T-helper 2 cell treated with Interferon-gamma antibody and Interleukin-4, amounts not matched to agents 5 μg/mL and 100 μg/mL, for 36 hours (primary cell): ENCODE results near the gene B3GALT2.
"Not testable (repeated sequence)": the region's sequence is repeated elsewhere in the genome, so short reads cannot be mapped to it uniquely, and the experiment has no call there.

Source experiments
- DNase-seq: peaks from one replicate; pipeline ENCODE4 v3.0.0; 2021; ENCODE audit warnings: low spot score
- H3K27ac Mint-ChIP-seq: one replicate; pipeline ENCODE4 v1.8.0; 2021; ENCODE audit warnings: mild to moderate bottlenecking, mixed read lengths
- H3K27me3 Mint-ChIP-seq: one replicate; pipeline ENCODE4 v1.8.0; 2021; ENCODE audit warnings: low read depth, mixed read lengths
- H3K36me3 Mint-ChIP-seq: one replicate; pipeline ENCODE4 v1.8.0; 2021; ENCODE audit warnings: low read depth, mixed read lengths
- H3K4me1 Mint-ChIP-seq: one replicate; pipeline ENCODE4 v1.8.0; 2021; ENCODE audit warnings: low read depth, mixed read lengths
- H3K4me3 Mint-ChIP-seq: one replicate; pipeline ENCODE4 v1.8.0; 2022; ENCODE audit warnings: mild to moderate bottlenecking, moderate library complexity, mixed read lengths
- H3K9me3 Mint-ChIP-seq: one replicate; pipeline ENCODE4 v1.8.0; 2021; ENCODE audit warnings: mixed read lengths

B3GALT2 gene

DNA sequence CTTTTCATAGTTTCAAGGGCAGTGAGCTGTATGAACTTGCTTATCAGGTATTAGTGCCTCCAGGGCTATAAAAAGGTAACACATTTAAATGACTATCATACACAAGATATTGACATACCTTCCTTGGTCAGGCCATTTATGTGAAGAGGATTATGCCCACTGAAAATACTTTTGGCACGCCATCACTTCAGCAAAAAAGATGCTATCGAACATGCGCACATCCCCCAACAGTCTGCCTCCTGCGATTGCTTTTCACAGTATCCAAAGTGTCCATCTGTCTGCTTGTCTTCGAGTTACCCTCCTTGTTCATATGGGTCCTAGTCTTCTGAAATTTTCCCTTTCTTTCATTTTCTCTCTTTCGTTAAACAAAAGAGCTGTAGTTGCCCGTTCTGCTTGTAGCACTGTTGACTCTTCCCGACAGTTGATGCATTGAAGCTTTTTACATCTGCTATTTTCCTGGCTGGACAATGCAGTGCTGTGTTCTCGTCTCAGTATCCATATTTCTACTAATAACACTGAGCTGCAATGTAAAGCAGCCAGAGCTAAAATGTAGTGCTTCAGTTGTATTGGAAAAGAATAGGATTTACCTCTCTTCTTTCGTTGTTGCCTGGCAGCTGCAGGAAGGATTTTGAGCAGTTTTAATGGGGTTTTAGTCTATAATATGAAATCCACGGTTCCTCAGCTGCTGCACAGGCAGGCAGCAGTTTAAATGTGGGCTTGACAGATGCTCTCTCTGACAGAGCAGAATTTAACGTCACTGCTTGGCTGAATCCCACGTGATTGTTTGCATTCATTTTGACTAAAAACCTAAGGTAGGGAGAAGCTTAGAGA is at the start of gene B3GALT2:
Gene B3GALT2, minus strand, starts transcription at position 713 of the 831 bp plus-strand sequence. CDS start 5,051 bp downstream, outside the sequence.
- Mint-ChIP-seq H3K27ac (no peak within 1 kb of the TSS), H3K36me3 (peaks cover 7% of the 10 kb centered on the region), H3K9me3 (no peaks in the 10 kb centered on the region), H3K4me3 (peak within 1 kb of the TSS; percentile 42), H3K4me1 (peaks cover 33% of the 10 kb centered on the region), H3K27me3 (no peaks in the 10 kb centered on the region)
- DNase-seq = no peak

GRCh38 chr1:193234530-193234929 is 48.1 kb upstream of the B3GALT2 start:
- Mint-ChIP-seq H3K9me3 (no peaks in the 10 kb centered on the region), H3K4me3 (no peak overlapping the region), H3K4me1 (no peaks in the 10 kb centered on the region), H3K27me3 (no peaks in the 10 kb centered on the region), H3K27ac (no peak overlapping the region), H3K36me3 (peaks cover 32% of the 10 kb centered on the region)
- no peak for DNase-seq

- DNase-seq, H3K9me3 Mint-ChIP-seq, H3K4me3 Mint-ChIP-seq, H3K27ac Mint-ChIP-seq, H3K27me3 Mint-ChIP-seq, H3K4me1 Mint-ChIP-seq: not testable (repeated sequence)
- peaks cover 25% of the 10 kb centered on the region for H3K36me3 Mint-ChIP-seq
Measured at GRCh38 chr1:193231146-193231545, 44.7 kb upstream of the B3GALT2 start.

GRCh38 chr1:193229136-193229535 is 42.7 kb upstream of the B3GALT2 start:
- Mint-ChIP-seq H3K9me3 (peaks cover 5% of the 10 kb centered on the region), H3K4me3 (no peak overlapping the region), H3K27me3 (no peaks in the 10 kb centered on the region), H3K27ac (no peak overlapping the region), H3K4me1 (peaks cover 12% of the 10 kb centered on the region), H3K36me3 (peaks cover 31% of the 10 kb centered on the region)
- no peak for DNase-seq

DNA sequence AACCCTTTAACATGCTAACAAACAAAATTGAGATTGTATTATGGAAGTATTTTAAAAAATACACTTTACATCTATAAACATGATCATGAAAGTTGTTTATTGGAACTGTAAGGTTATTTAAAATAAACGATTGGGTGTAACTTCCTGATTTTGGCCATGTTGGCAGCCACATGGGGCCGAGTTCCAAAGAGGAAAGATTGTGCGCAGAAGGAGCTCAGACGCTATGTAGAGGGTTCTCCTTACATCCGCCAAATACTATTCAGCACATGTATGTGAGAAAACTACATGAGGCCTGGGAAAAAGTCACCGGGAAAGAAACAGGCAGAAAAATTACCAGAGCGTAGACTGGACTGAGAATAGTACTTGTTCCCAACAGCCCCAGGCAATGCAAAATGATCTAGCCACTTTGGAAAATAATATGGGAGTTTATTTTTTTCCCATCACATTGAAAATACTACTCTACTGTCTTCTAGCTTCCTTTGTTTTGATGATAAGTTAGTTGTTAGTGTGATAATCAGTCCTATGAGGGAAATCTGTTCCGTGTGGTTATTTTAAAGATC is 35.7 kb upstream of the B3GALT2 start:
- Mint-ChIP-seq H3K4me1 (peaks cover 14% of the 10 kb centered on the region), H3K9me3 (peaks cover 8% of the 10 kb centered on the region), H3K36me3 (peaks cover 50% of the 10 kb centered on the region), H3K4me3 (no peak overlapping the region), H3K27ac (no peak overlapping the region), H3K27me3 (no peaks in the 10 kb centered on the region)
- no peak for DNase-seq

DNA sequence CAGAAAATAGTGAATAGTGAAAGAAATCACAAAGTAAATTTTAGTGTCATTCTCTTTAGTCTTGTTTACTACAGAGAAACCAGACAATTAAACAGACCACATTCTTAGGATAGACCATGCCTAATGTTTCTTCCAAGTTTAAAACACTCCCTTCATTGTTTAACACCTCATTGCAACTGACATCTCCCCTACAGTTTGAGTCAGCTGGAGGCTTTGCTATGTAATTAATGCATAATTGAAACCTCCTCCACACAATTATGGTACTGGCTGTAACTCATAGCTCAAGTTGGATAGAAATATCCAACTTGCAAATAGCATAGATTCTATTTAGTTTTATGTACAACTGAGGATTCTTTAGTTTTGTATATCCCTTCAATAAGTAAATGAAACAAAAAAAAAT is 35.2 kb upstream of the B3GALT2 start:
- H3K27me3 Mint-ChIP-seq = no peaks in the 10 kb centered on the region
- H3K36me3 Mint-ChIP-seq = peaks cover 51% of the 10 kb centered on the region
- no peak for DNase-seq
- peaks cover 12% of the 10 kb centered on the region for H3K4me1 Mint-ChIP-seq
- H3K27ac Mint-ChIP-seq = no peak overlapping the region
- H3K9me3 Mint-ChIP-seq = peaks cover 8% of the 10 kb centered on the region
- no peak overlapping the region for H3K4me3 Mint-ChIP-seq

- Mint-ChIP-seq H3K4me1 (peaks cover 2% of the 10 kb centered on the region), H3K27me3 (no peaks in the 10 kb centered on the region), H3K9me3 (peaks cover 3% of the 10 kb centered on the region), H3K27ac (no peak overlapping the region), H3K4me3 (no peak overlapping the region), H3K36me3 (peaks cover 45% of the 10 kb centered on the region)
- DNase-seq = no peak
Measured at GRCh38 chr1:193219391-193219790, 33.0 kb upstream of the B3GALT2 start.

DNA sequence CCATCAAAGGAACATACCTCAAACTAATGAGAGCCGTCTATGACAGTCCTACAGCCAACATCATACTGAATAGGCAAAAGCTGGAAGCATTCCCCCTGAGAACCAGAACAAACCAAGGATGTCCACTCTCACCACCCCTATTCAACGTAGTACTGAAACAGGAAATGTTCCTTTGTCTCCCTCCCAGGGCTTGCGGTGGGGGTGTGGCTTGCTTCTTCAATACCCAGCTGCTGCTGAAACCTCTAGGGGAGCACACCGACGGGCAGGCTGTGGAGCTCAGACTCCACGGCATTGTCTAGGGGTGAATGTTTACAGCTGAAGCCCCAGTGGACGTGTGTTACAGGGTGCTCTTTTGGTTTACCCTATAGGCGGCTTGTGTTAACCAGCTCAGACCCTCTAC is 30.5 kb upstream of the B3GALT2 start:
- Mint-ChIP-seq H3K27me3 (no peaks in the 10 kb centered on the region), H3K27ac (no peak overlapping the region), H3K36me3 (peaks cover 55% of the 10 kb centered on the region), H3K4me3 (no peak overlapping the region), H3K4me1 (peaks cover 4% of the 10 kb centered on the region), H3K9me3 (no peaks in the 10 kb centered on the region)
- DNase-seq = no peak

GRCh38 chr1:193213998-193214397 is 27.6 kb upstream of the B3GALT2 start:
- Mint-ChIP-seq H3K4me1 (peaks cover 14% of the 10 kb centered on the region), H3K27ac (no peak overlapping the region), H3K36me3 (peaks cover 63% of the 10 kb centered on the region), H3K9me3 (no peaks in the 10 kb centered on the region), H3K4me3 (no peak overlapping the region), H3K27me3 (no peaks in the 10 kb centered on the region)
- no peak for DNase-seq

DNA sequence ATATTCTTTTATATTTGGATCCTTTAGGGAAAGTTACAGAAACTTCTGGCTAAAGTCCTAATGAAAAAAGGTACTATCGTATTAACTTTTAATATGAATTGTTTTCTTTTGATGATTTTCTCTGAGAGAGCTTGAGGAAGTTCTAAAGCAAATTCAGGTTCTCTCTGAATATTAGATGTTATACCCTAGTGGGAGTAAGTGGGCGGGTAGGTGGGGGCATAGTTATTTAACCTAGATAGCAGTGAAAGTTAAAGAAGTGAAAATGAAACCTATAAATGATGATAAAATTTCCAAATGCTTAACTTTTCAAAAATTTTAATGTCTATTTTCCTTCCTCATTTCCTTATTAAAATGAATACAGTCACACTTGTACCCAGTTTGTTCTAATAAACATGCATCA is 26.2 kb upstream of the B3GALT2 start:
- Mint-ChIP-seq H3K27me3 (no peaks in the 10 kb centered on the region), H3K4me1 (peaks cover 14% of the 10 kb centered on the region), H3K36me3 (peaks cover 65% of the 10 kb centered on the region), H3K4me3 (no peak overlapping the region), H3K9me3 (peaks cover 11% of the 10 kb centered on the region), H3K27ac (no peak overlapping the region)
- no peak for DNase-seq

DNA sequence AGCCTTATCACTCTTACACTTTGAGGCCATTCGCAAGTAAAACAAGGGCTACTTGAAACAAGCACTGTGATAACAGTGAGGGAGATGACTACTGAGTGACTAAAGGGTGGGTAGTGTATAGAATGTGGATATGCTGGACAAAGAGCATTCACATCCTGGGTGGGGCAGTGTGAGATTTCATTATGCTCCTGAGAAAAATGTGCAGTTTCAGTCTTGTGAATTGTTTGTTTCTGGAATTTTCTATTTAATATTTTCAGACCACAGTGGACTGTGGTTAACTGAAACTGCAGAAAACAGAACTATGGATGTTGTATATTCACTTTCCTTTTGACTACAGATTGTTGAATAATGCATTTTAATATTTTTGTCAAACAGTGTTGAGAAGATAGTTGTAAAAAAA is 25.1 kb upstream of the B3GALT2 start:
- H3K36me3 Mint-ChIP-seq = peaks cover 69% of the 10 kb centered on the region
- H3K4me1 Mint-ChIP-seq = peaks cover 14% of the 10 kb centered on the region
- no peaks in the 10 kb centered on the region for H3K27me3 Mint-ChIP-seq
- H3K9me3 Mint-ChIP-seq = peaks cover 22% of the 10 kb centered on the region
- H3K27ac Mint-ChIP-seq = no peak overlapping the region
- DNase-seq = no peak
- no peak overlapping the region for H3K4me3 Mint-ChIP-seq

- Mint-ChIP-seq H3K4me3 (no peak overlapping the region), H3K36me3 (peaks cover 69% of the 10 kb centered on the region), H3K4me1 (peaks cover 14% of the 10 kb centered on the region), H3K27ac (no peak overlapping the region), H3K9me3 (peaks cover 27% of the 10 kb centered on the region), H3K27me3 (no peaks in the 10 kb centered on the region)
- DNase-seq = no peak
Measured at GRCh38 chr1:193210996-193211395, 24.6 kb upstream of the B3GALT2 start.

- Mint-ChIP-seq H3K4me1 (peaks cover 2% of the 10 kb centered on the region), H3K36me3 (peaks cover 30% of the 10 kb centered on the region), H3K27me3 (no peaks in the 10 kb centered on the region), H3K9me3 (peaks cover 8% of the 10 kb centered on the region), H3K4me3 (no peak overlapping the region), H3K27ac (no peak overlapping the region)
- DNase-seq = no peak
Measured at GRCh38 chr1:193201021-193201420, 14.6 kb upstream of the B3GALT2 start.

GRCh38 chr1:193199940-193200339 is 13.5 kb upstream of the B3GALT2 start:
- no peaks in the 10 kb centered on the region for H3K9me3 Mint-ChIP-seq
- no peaks in the 10 kb centered on the region for H3K27me3 Mint-ChIP-seq
- no peak overlapping the region for H3K4me3 Mint-ChIP-seq
- peaks cover 2% of the 10 kb centered on the region for H3K4me1 Mint-ChIP-seq
- DNase-seq = no peak
- peaks cover 21% of the 10 kb centered on the region for H3K36me3 Mint-ChIP-seq
- no peak overlapping the region for H3K27ac Mint-ChIP-seq
